ENCODE measurements around the gene ZNF507.

DNA sequence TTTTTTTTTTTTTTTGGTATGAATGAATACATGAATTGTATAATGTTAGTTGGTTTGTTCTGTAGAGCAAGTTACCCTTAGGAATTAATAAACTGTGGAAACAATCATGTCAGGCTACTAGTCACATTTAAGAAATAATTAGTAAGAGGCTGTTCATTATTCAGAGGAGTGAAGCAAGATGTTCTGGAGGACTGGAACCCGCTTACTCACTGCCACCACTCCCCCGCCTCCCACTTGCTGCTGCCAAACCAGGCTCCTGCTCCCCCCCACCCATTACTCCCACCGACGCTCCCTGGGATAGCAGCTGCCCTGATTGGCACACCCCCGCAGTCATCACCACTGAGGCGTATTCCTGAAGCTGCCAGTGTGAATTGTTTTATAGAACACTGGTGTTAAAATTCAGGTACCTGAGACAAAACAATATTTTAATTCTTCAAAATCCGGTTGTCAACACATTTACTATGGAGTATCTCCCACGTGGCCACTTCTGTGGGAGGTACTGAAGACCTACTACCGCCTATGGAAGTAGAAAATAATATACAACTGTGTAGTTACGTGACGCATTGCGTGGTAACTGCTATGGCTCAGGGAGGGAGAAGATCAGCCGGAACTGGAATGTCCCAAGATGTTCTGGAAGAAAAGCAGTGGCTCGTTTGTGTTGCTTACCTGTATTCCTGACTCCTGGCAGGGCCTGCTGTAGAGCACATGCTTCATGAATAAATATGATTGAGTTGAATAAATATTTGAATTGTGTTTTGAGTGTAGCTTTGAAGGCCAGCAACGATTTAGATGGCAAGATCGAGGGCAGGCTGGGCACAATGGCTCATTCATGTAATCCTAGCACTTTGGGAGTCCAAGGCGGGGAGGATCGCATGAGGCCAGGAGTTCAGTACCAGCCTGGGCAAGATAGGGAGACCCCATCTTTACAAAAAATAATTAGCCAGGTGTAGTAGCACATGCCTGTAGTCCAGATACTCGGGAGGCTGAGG lies 61.9 kb downstream of the ZNF507 start:
- TF ChIP-seq, protein P1, sequence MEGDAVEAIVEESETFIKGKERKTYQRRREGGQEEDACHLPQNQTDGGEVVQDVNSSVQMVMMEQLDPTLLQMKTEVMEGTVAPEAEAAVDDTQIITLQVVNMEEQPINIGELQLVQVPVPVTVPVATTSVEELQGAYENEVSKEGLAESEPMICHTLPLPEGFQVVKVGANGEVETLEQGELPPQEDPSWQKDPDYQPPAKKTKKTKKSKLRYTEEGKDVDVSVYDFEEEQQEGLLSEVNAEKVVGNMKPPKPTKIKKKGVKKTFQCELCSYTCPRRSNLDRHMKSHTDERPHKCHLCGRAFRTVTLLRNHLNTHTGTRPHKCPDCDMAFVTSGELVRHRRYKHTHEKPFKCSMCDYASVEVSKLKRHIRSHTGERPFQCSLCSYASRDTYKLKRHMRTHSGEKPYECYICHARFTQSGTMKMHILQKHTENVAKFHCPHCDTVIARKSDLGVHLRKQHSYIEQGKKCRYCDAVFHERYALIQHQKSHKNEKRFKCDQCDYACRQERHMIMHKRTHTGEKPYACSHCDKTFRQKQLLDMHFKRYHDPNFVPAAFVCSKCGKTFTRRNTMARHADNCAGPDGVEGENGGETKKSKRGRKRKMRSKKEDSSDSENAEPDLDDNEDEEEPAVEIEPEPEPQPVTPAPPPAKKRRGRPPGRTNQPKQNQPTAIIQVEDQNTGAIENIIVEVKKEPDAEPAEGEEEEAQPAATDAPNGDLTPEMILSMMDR (optimal IDR thresholded peaks at IDR 0.05 in 1 of 3, IDR thresholded peaks at IDR 0.05 in 1 of 3, conservative IDR thresholded peaks at IDR 0.05 in 1 of 3; ENCODE audit: extremely low read depth in 1 of 3, insufficient read depth in 2 of 3, low read length in 3 of 3): no peak
- TF ChIP-seq EZH2 (IDR thresholded peaks at IDR 0.05; ENCODE audit: low read length): no peak

Measured in keratinocyte (primary cell).